Calu3 (cell line): ENCODE results near the gene RNF213. TPM values are rescaled to one million over a fixed set of nuclear protein-coding genes. Genes with fewer than 3 reads are reported as not detected.

Source experiments
- BruUV-seq: library from RNA; stranded (reverse); fragments of 400-500 nt; replicated peaks from 2 replicates; lab custom pipeline; 2021; lab: Mats Ljungman, UMichigan
- CTCF ChIA-PET: fragments of 300-600 bp; sonication (Branson Sonifier 250); formaldehyde crosslinking; loops from one replicate; lab custom pipeline; 2022; ENCODE audit warnings: antibody characterized with exemption; lab: Charles Lee
- DNase-seq: peaks from one replicate; pipeline ENCODE4 v3.0.0; 2022
- H3K27ac Mint-ChIP-seq: one replicate; pipeline ENCODE4 v1.8.0; 2022; ENCODE audit warnings: mixed read lengths; ENCODE audit not compliant: unreplicated experiment
- H3K27me3 Mint-ChIP-seq: one replicate; pipeline ENCODE4 v1.8.0; 2022; ENCODE audit warnings: mixed read lengths; ENCODE audit not compliant: unreplicated experiment
- H3K36me3 Mint-ChIP-seq: one replicate; pipeline ENCODE4 v1.8.0; 2022; ENCODE audit warnings: mild to moderate bottlenecking, moderate library complexity, mixed read lengths; ENCODE audit not compliant: insufficient read depth, unreplicated experiment
- H3K4me1 Mint-ChIP-seq: one replicate; pipeline ENCODE4 v1.8.0; 2022; ENCODE audit warnings: mild to moderate bottlenecking, low read depth, mixed read lengths; ENCODE audit not compliant: unreplicated experiment
- H3K4me3 Mint-ChIP-seq: one replicate; pipeline ENCODE4 v1.8.0; 2022; ENCODE audit warnings: mild to moderate bottlenecking, low read depth, moderate library complexity, mixed read lengths; ENCODE audit not compliant: unreplicated experiment
- H3K9me3 Mint-ChIP-seq: one replicate; pipeline ENCODE4 v1.8.0; 2022; ENCODE audit warnings: low read depth, mixed read lengths; ENCODE audit not compliant: unreplicated experiment
- CTCF ChIP-seq: fragments of 200-600 bp; IDR thresholded peaks from one replicate; pipeline ENCODE4 v1.8.0; 2022; ENCODE audit warnings: antibody characterized with exemption; ENCODE audit not compliant: unreplicated experiment
- intact Hi-C: fragments of 100-400 bp; cut with micrococcal nuclease; formaldehyde crosslinking; loops from one replicate; pipeline ENCODE4 v1.10.0; 2022; ENCODE audit not compliant: unreplicated experiment
- total RNA-seq: library from RNA; stranded (reverse); gene quantifications from 2 replicates; pipeline ENCODE4 v1.2.3, GENCODE V29; 2022

RNF213 gene
- total RNA-seq, 1 experiment from 2014 or later, result 221 TPM

- no TSS peak for BruUV-seq
- Mint-ChIP-seq H3K4me1 (no peaks in the 10 kb centered on the region), H3K4me3 (no peak overlapping the region), H3K9me3 (no peaks in the 10 kb centered on the region), H3K27ac (no peak overlapping the region), H3K27me3 (no peaks in the 10 kb centered on the region), H3K36me3 (peaks cover 55% of the 10 kb centered on the region)
- intact Hi-C loops, result no loop called here
- TF ChIP-seq CTCF, result no peak
- no peak for DNase-seq
- CTCF ChIA-PET, result no interaction called here
Observed at GRCh38 chr17:80365983-80366382, 105.3 kb downstream of the RNF213 start.

- Mint-ChIP-seq H3K27ac (no peak overlapping the region), H3K27me3 (no peaks in the 10 kb centered on the region), H3K36me3 (peaks cover 52% of the 10 kb centered on the region), H3K9me3 (no peaks in the 10 kb centered on the region), H3K4me1 (no peaks in the 10 kb centered on the region), H3K4me3 (no peak overlapping the region)
- intact Hi-C loops, result no loop called here
- TF ChIP-seq CTCF, result no peak
- no TSS peak for BruUV-seq
- no peak for DNase-seq
- CTCF ChIA-PET, result no interaction called here
Observed at GRCh38 chr17:80367503-80367902, 106.9 kb downstream of the RNF213 start.

GRCh38 chr17:80371196-80371595 is 110.5 kb downstream of the RNF213 start:
- CTCF ChIA-PET, result no interaction called here
- Mint-ChIP-seq H3K4me3 (no peak overlapping the region), H3K9me3 (no peaks in the 10 kb centered on the region), H3K27me3 (no peaks in the 10 kb centered on the region), H3K27ac (no peak overlapping the region), H3K4me1 (no peaks in the 10 kb centered on the region), H3K36me3 (peaks cover 74% of the 10 kb centered on the region)
- no peak for TF ChIP-seq CTCF
- DNase-seq, result no peak
- BruUV-seq, result no TSS peak
- intact Hi-C loops, result no loop called here

DNA sequence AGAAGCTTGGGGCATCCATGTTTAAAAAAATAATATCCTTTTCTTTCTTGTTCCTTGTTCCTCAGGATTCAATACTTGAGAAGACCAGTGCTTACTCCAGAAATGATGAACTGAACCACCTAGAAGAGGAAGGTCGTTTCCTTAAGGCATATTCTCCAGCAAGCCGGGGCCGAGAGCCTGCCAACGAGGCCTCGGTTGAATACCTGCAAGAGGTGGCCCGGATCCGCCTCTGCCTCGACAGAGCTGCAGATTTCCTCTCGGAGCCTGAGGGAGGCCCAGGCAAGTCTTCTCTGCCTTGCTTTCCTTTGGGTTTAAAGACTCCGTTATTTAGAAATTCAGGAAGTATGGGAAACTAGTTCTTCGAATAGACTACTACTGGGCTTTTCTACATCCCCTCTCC is 111.8 kb downstream of the RNF213 start:
- CTCF ChIA-PET, result no interaction called here

More for the DNA sequence above, 111.8 kb downstream of the RNF213 start:
- intact Hi-C loops, result no loop called here
- BruUV-seq, result no TSS peak
- H3K4me3 Mint-ChIP-seq, result no peak overlapping the region
- no peaks in the 10 kb centered on the region for H3K27me3 Mint-ChIP-seq
- H3K9me3 Mint-ChIP-seq, result no peaks in the 10 kb centered on the region
- H3K36me3 Mint-ChIP-seq, result peaks cover 80% of the 10 kb centered on the region
- no peak overlapping the region for H3K27ac Mint-ChIP-seq
- TF ChIP-seq CTCF, result no peak
- no peaks in the 10 kb centered on the region for H3K4me1 Mint-ChIP-seq
- DNase-seq, result no peak
